Measurements from ENCODE around the gene SLC25A19.
"Not testable (repeated sequence)": the region's sequence is repeated elsewhere in the genome, so short reads cannot be mapped to it uniquely, and the experiment has no call there.

SLC25A19 gene

DNA sequence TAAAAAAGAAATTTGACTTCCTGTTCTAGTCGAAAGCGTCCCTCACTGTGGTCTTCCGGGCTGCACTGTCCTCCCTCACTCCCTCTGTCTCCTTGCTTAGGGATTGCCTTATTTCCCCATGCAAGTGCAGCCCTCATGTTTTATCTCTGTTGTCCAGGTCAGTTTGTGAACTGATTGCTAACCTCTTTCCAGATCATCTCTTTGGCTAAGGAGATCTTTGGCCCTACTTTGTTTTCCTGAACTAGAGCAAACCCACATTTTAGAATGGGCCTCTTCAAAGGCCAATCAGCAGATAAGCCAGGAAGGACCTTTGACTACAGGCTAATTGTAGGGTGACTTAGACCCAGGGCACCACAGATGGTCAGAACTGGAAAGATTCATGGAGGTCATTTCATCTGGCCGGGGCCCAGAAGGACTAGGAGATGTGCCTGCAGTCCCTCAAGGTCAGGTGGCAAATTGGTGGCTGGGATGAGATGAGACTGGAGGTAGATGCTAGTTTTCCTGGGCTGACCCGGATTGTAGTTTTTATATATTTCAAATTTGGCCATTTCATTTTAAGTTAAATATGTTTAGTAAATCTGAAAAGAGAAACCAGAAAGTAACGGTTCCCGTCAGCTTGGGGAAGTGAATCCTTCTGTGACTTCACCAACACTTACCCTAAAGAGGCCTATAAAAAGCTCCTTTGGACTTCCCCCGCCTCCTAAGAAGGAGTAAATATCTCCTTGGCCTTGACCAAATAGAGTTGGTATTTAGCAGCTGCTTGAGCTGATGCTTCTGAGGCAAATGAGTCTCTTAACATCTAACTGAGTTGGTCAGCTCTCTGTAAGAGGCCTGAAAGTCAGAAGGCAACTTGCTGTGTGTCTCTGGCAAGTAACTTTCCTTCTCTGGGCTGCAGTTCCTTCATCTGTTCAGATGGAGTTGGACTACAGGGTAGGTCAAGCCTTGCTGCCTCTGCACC lies 6.2 kb upstream of the SLC25A19 start:
- Histone ChIP-seq H2AFZ (ENCODE audit: low read length) (no peak overlapping the region), H3K9me3 (ENCODE audit: insufficient read depth, low read depth, low read length) (no peaks in the 10 kb centered on the region), H3K4me1 (ENCODE audit: insufficient read depth, low read length, poor library complexity, severe bottlenecking) (no peaks in the 10 kb centered on the region), H3K4me2 (ENCODE audit: low read depth, low read length, poor library complexity, severe bottlenecking) (no peak overlapping the region), H3F3A (ENCODE audit: low read depth) (no peaks in the 10 kb centered on the region), H3K36me3 (ENCODE audit: insufficient read depth, low read length) (no peaks in the 10 kb centered on the region), H3K79me2 (ENCODE audit: insufficient read depth, low read length) (no peaks in the 10 kb centered on the region), H3K4me3 (ENCODE audit: low read length, poor library complexity, severe bottlenecking) (no peak overlapping the region), H3K9ac (ENCODE audit: low read depth, low read length, poor library complexity, severe bottlenecking) (no peak overlapping the region), H3K27me3 (ENCODE audit: insufficient read depth, low read length, poor library complexity, severe bottlenecking) (no peaks in the 10 kb centered on the region), H4K20me1 (ENCODE audit: insufficient read depth, low read length, poor library complexity, severe bottlenecking) (no peaks in the 10 kb centered on the region), H3K9me2 (replicated peaks; ENCODE audit: low read depth, low read length) (no peaks in the 10 kb centered on the region)
- TF ChIP-seq EZH2phosphoT487 (IDR thresholded peaks at IDR 0.05; ENCODE audit: borderline replicate concordance) = no peak
- TF ChIP-seq, protein P1, sequence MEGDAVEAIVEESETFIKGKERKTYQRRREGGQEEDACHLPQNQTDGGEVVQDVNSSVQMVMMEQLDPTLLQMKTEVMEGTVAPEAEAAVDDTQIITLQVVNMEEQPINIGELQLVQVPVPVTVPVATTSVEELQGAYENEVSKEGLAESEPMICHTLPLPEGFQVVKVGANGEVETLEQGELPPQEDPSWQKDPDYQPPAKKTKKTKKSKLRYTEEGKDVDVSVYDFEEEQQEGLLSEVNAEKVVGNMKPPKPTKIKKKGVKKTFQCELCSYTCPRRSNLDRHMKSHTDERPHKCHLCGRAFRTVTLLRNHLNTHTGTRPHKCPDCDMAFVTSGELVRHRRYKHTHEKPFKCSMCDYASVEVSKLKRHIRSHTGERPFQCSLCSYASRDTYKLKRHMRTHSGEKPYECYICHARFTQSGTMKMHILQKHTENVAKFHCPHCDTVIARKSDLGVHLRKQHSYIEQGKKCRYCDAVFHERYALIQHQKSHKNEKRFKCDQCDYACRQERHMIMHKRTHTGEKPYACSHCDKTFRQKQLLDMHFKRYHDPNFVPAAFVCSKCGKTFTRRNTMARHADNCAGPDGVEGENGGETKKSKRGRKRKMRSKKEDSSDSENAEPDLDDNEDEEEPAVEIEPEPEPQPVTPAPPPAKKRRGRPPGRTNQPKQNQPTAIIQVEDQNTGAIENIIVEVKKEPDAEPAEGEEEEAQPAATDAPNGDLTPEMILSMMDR (conservative IDR thresholded peaks at IDR 0.05; ENCODE audit: low read length) = no peak

DNA sequence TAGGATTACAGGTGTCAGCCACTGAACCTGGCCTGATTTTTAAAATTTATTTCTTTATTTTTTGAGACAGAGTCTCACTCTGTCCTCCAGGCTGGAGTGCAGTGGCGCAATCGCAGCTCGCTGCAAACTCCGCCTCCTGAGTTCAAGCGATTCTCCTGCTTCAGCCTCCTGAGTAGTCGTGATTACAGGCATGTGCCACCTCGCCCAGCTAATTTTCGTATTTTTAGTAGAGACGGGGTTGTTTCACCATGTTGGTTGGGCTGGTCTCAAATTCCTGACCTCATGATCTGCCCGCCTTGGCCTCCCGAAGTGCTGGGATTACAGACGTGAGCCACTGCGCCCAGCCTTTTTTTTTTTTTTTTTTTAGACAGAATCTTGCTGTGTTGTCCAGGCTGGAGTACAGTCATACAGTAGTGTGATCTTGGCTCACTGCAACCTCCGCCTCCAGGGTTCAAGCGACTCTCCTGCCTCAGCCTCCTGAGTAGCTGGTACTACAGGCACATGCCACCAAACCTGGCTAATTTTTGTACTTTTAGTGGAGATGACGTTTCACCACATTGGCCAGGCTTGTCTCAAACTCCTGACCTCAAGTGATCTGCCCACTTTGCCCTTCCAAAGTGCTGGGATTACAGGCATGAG lies 3.7 kb upstream of the SLC25A19 start:
- H3K27me3 ChIP-seq (ENCODE audit: insufficient read depth, low read length, poor library complexity, severe bottlenecking) = not testable (repeated sequence)

DNA sequence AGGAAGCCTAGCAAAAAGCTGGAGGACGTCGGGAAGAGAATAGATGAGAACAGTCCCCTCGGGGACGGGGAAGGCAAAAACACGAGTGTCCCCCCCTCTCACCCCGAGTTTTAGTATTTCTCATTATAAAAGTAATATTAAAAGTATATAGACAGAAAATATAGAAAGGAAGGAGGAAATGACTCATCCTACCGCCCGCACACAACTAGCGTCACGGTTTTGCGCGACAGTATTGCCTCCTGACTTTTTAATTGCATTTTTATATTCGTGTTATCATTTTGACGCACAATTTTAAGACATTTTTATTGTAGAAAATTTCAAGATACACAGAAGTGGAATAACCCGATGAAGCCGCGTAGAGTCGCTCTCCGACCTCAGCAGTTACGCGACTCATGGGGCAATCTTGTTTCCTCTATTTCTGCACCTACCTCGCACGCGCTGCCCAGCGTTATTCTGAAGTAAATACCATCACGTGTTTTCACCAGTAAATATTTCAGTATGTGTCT lies 652 bp upstream of the SLC25A19 start:
- peak overlapping the region; percentile 91 for H2AFZ ChIP-seq (ENCODE audit: low read length)
- H3K4me1 ChIP-seq (ENCODE audit: insufficient read depth, low read length, poor library complexity, severe bottlenecking) = peaks cover 10% of the 10 kb centered on the region
- peak overlapping the region; percentile 72 for H3K9ac ChIP-seq (ENCODE audit: low read depth, low read length, poor library complexity, severe bottlenecking)
- H3K9me2 ChIP-seq (replicated peaks; ENCODE audit: low read depth, low read length) = no peaks in the 10 kb centered on the region
- peaks cover 20% of the 10 kb centered on the region; the same call in 1 of the 2 replicates for H3K79me2 ChIP-seq (ENCODE audit: insufficient read depth, low read length)
- H3K27me3 ChIP-seq (ENCODE audit: insufficient read depth, low read length, poor library complexity, severe bottlenecking) = no peaks in the 10 kb centered on the region
- no peaks in the 10 kb centered on the region for H3K9me3 ChIP-seq (ENCODE audit: insufficient read depth, low read depth, low read length)
- peak overlapping the region; percentile 70 for H3K4me2 ChIP-seq (ENCODE audit: low read depth, low read length, poor library complexity, severe bottlenecking)
- peaks cover 5% of the 10 kb centered on the region; the same call in 1 of the 2 replicates for H3K36me3 ChIP-seq (ENCODE audit: insufficient read depth, low read length)
- peak overlapping the region; percentile 81 for H3K4me3 ChIP-seq (ENCODE audit: low read length, poor library complexity, severe bottlenecking)
- TF ChIP-seq EZH2phosphoT487 (IDR thresholded peaks at IDR 0.05; ENCODE audit: borderline replicate concordance) = no peak
- TF ChIP-seq, protein P1 (conservative IDR thresholded peaks at IDR 0.05; ENCODE audit: low read length) = 0 out of 2 replicates have a peak, but pooled peaks have one; percentile 19
- H3F3A ChIP-seq (ENCODE audit: low read depth) = 0 out of 2 replicates have a peak, but pooled peaks cover 4% of the 10 kb centered on the region
- H4K20me1 ChIP-seq (ENCODE audit: insufficient read depth, low read length, poor library complexity, severe bottlenecking) = no peaks in the 10 kb centered on the region

More for the DNA sequence above, 3.7 kb upstream of the SLC25A19 start:
- not testable (repeated sequence) for H3F3A ChIP-seq (ENCODE audit: low read depth); H3K36me3 ChIP-seq (ENCODE audit: insufficient read depth, low read length); H4K20me1 ChIP-seq (ENCODE audit: insufficient read depth, low read length, poor library complexity, severe bottlenecking); H3K4me3 ChIP-seq (ENCODE audit: low read length, poor library complexity, severe bottlenecking); H3K9me2 ChIP-seq (replicated peaks; ENCODE audit: low read depth, low read length); H2AFZ ChIP-seq (ENCODE audit: low read length); H3K79me2 ChIP-seq (ENCODE audit: insufficient read depth, low read length); H3K9ac ChIP-seq (ENCODE audit: low read depth, low read length, poor library complexity, severe bottlenecking); H3K4me1 ChIP-seq (ENCODE audit: insufficient read depth, low read length, poor library complexity, severe bottlenecking); H3K9me3 ChIP-seq (ENCODE audit: insufficient read depth, low read depth, low read length); H3K4me2 ChIP-seq (ENCODE audit: low read depth, low read length, poor library complexity, severe bottlenecking)

All from Loucy (cell line).